K562 (cell line): ENCODE results near the gene MACROD2. TPM values are rescaled to one million over a fixed set of nuclear protein-coding genes. Genes with fewer than 3 reads are reported as not detected.

ENCODE experiments used
- ATAC-seq: fragments of 200-7000 bp; cut with Tn5 transposase; 3 replicates; pipeline ENCODE4 v1.9.1; 2020; ENCODE audit warnings: moderate library complexity
- BruUV-seq: library from RNA; stranded (reverse); fragments of 400-500 nt; replicated peaks from 2 replicates; lab custom pipeline; 2021; lab: Mats Ljungman, UMichigan
- CTCF ChIA-PET: fragments of 300-600 bp; formaldehyde crosslinking; extraction: SDS; loops from one replicate; lab custom pipeline; 2021; ENCODE audit warnings: low intra/inter-chr PET ratio; lab: Yijun Ruan, JAX
- POLR2A ChIA-PET: fragments of 300-600, 350-650 bp; sonication (Branson Sonifier 250); formaldehyde crosslinking; extraction: SDS; loops from one replicate; lab custom pipeline; 2021; ENCODE audit warnings: antibody characterized with exemption, inconsistent platforms; lab: Yijun Ruan, JAX
- DNase-seq, 4 experiments: peaks; one replicate each; pipeline versions ENCODE4 v3.0.0 to v3.0.0-alpha.2; 2011 to 2018; ENCODE audit warnings: low spot score in 3 of 4, mixed read lengths in 3 of 4; ENCODE audit errors: extremely low read depth in 1 of 4
- FAIRE-seq: peaks from 2 replicates; lab custom pipeline; 2011; peaks lifted over from hg19 to GRCh38; lab: Jason Lieb, UNC
- H2AFZ ChIP-seq: 2 replicates; pipeline ENCODE4 v1.6.0; 2011; ENCODE audit warnings: low read depth, low read length, control low read depth, inconsistent platforms
- H3K27ac ChIP-seq: fragments of 200-600 bp; 3 replicates; pipeline ENCODE4 v1.8.0; 2011; ENCODE audit warnings: low read depth, mild to moderate bottlenecking, control low read depth, inconsistent platforms, low read length, moderate library complexity, mixed read lengths; ENCODE audit errors: extremely low read depth
- H3K27me3 ChIP-seq, 2 experiments: fragments of 300-600 bp in 1 of 2; 2 replicates in 1 of 2; 3 replicates in 1 of 2; pipeline versions ENCODE4 v1.6.0 to v1.8.0; 2011; ENCODE audit warnings: inconsistent platforms in 2 of 2, low read length in 2 of 2, mild to moderate bottlenecking in 1 of 2, mixed read lengths in 1 of 2, moderate library complexity in 1 of 2; ENCODE audit not compliant: control insufficient read depth in 2 of 2, insufficient read depth in 2 of 2
- H3K36me3 ChIP-seq: fragments of 300-600 bp; 3 replicates; pipeline ENCODE4 v1.8.0; 2011; ENCODE audit warnings: mild to moderate bottlenecking, low read length, inconsistent platforms; ENCODE audit not compliant: control insufficient read depth, insufficient read depth
- H3K4me1 ChIP-seq, 2 experiments: fragments of 200-600 bp in 1 of 2; replicated peaks in 1 of 2; 2 replicates in 1 of 2; 3 replicates in 1 of 2; pipeline versions ENCODE4 v1.5.1 to v1.8.0; 2011; ENCODE audit warnings: inconsistent platforms in 2 of 2, low read length in 2 of 2, mild to moderate bottlenecking in 1 of 2, mixed read lengths in 1 of 2, moderate library complexity in 1 of 2; ENCODE audit not compliant: control insufficient read depth in 2 of 2, insufficient read depth in 2 of 2
- H3K4me2 ChIP-seq: 2 replicates; pipeline ENCODE4 v1.6.1; 2011; ENCODE audit warnings: low read length, control low read depth, inconsistent platforms, mixed read lengths; ENCODE audit not compliant: insufficient read depth
- H3K4me3 ChIP-seq: fragments of 200-600 bp; sonication (generic), shearing (Covaris generic); 2 replicates; pipeline ENCODE4 v1.5.1; 2016; ENCODE audit warnings: control low read depth, inconsistent platforms
- H3K79me2 ChIP-seq: fragments of 200-600 bp; 3 replicates; pipeline ENCODE4 v1.8.0; 2011; ENCODE audit warnings: low read length, inconsistent platforms; ENCODE audit not compliant: control insufficient read depth, insufficient read depth
- H3K9ac ChIP-seq, 2 experiments: 2 replicates each; pipeline versions ENCODE4 v1.6.0 to v1.6.1; 2011; ENCODE audit warnings: low read depth in 2 of 2, low read length in 2 of 2, control low read depth in 1 of 2, inconsistent platforms in 1 of 2, mild to moderate bottlenecking in 1 of 2, mixed read lengths in 1 of 2; ENCODE audit not compliant: insufficient read depth in 1 of 2
- H3K9me1 ChIP-seq: one replicate; pipeline ENCODE4 v1.6.0; 2011; ENCODE audit warnings: inconsistent platforms, mild to moderate bottlenecking, low read length, moderate library complexity; ENCODE audit not compliant: control insufficient read depth, insufficient read depth
- H3K9me3 ChIP-seq: replicated peaks from 2 replicates; pipeline ENCODE4 v1.5.1; 2011; ENCODE audit warnings: low read depth, low read length, inconsistent platforms; ENCODE audit not compliant: control insufficient read depth, insufficient read depth
- H4K20me1 ChIP-seq: replicated peaks from 2 replicates; pipeline ENCODE4 v1.6.1; 2011; ENCODE audit warnings: low read length, inconsistent platforms, mixed read lengths; ENCODE audit not compliant: control insufficient read depth, insufficient read depth
- HEY1 ChIP-seq: fragments of 250-450 bp; sonication (Bioruptor Pico); IDR thresholded peaks from 2 replicates; pipeline ENCODE4 v1.5.0; 2020; ENCODE audit warnings: mild to moderate bottlenecking, moderate library complexity, borderline replicate concordance
- HNRNPL ChIP-seq: fragments of 200-400 bp; formaldehyde crosslinking; IDR thresholded peaks from 2 replicates; pipeline ENCODE4 v1.6.1; 2017; ENCODE audit warnings: low read depth, mild to moderate bottlenecking, low read length
- HSF4 ChIP-seq: fragments of 250-450 bp; sonication (Bioruptor Pico); IDR thresholded peaks from 2 replicates; pipeline ENCODE4 v2.1.2; 2022; ENCODE audit warnings: mild to moderate bottlenecking, moderate library complexity, borderline replicate concordance
- NFYB ChIP-seq: IDR thresholded peaks from 2 replicates; pipeline ENCODE4 v1.6.1; 2011; ENCODE audit warnings: mild to moderate bottlenecking, moderate library complexity; ENCODE audit not compliant: insufficient read length; ENCODE audit errors: extremely low read depth
- NR2C1 ChIP-seq, 2 experiments: fragments of 450-650 bp; IDR thresholded peaks; 2 replicates each; pipeline ENCODE4 v1.6.1; 2017; ENCODE audit warnings: mild to moderate bottlenecking in 2 of 2, antibody characterized with exemption in 1 of 2, inconsistent platforms in 1 of 2, missing compliant biosample characterization in 1 of 2, missing genetic modification characterization in 1 of 2
- TCF7L2 ChIP-seq: fragments of 150-350 bp; IDR thresholded peaks from 2 replicates; pipeline ENCODE4 v1.6.1; 2016; ENCODE audit warnings: low read depth, mild to moderate bottlenecking, low read length, moderate library complexity
- YBX1 ChIP-seq: fragments of 450-650 bp; IDR thresholded peaks from 2 replicates; pipeline ENCODE4 v1.7.1; 2016; ENCODE audit warnings: mild to moderate bottlenecking
- ZNF175 ChIP-seq: fragments of 200-800 bp; sonication (Bioruptor generic); IDR thresholded peaks from 2 replicates; pipeline ENCODE4 v1.6.1; 2016; ENCODE audit warnings: low read depth, mild to moderate bottlenecking, missing genetic modification characterization, missing compliant biosample characterization
- WGBS: fragments of 100-300 bp; shearing (Covaris generic); methylation state at CpG from one replicate; pipeline ENCODE4 v1.1.6; 2016; ENCODE audit warnings: low coverage, mixed read lengths; ENCODE audit not compliant: insufficient coverage; ENCODE audit errors: missing lambda C conversion rate; 5-methylcytosine and 5-hydroxymethylcytosine counted together
- in situ Hi-C: fragments of 300-500 bp; cut with MboI; formaldehyde crosslinking; loops from 4 replicates; pipeline ENCODE4 v1.15.0; 2018; ENCODE audit warnings: inconsistent platforms, mixed read lengths
- intact Hi-C: fragments of 100-400 bp; cut with micrococcal nuclease; formaldehyde crosslinking; loops from 2 replicates; pipeline ENCODE4 v1.14.2; 2022
- polyA plus RNA-seq, 8 experiments: library from polyadenylated mRNA; depleted of rRNA in 4 of 8; stranded (reverse) in 5 of 8; unstranded in 3 of 8; fragments of >200 nt; fragmentation: Nextera tagmentation in 2 of 8; fragmentation: Illumina TruSeq in 1 of 8; extraction: Ambion mirVana in 2 of 8; extraction: Trizol in 1 of 8; gene quantifications; 2 replicates each; pipeline versions ENCODE4 v1.2.1 to v1.2.3, GENCODE V29; 2011 to 2014; ENCODE audit warnings: inconsistent platforms in 1 of 8, missing spikeins in 1 of 8
- total RNA-seq, 7 experiments: library from RNA; depleted of rRNA in 6 of 7; stranded (reverse); fragments of >200 nt in 6 of 7; fragmentation: Illumina TruSeq in 2 of 7; extraction: Trizol in 2 of 7; gene quantifications; 2 replicates each; pipeline versions ENCODE4 v1.2.1 to v1.2.3, GENCODE V29; 2011 to 2021; ENCODE audit warnings: low replicate concordance in 1 of 7
- TF ChIP-seq, protein P1 (sequence below): fragments of 250-450 bp; sonication (Bioruptor Pico); IDR thresholded peaks from 2 replicates; pipeline ENCODE4 v1.4.0; 2020; ENCODE audit warnings: mild to moderate bottlenecking, moderate library complexity
- TF ChIP-seq, protein P2 (sequence below): fragments of 450-650 bp; IDR thresholded peaks from 2 replicates; pipeline ENCODE4 v1.6.1; 2016; ENCODE audit warnings: borderline replicate concordance

The MACROD2 gene
- total and polyA plus RNA-seq, 9 of the 15 experiments (the other 6 are each of a cell fraction or from before 2014, with no cell fraction given), result not detected

- DNase-seq, result no peak
- H3K9me1 ChIP-seq, result no peaks in the 10 kb centered on the region
- H4K20me1 ChIP-seq, result no peaks in the 10 kb centered on the region
- CTCF ChIA-PET, result no interaction called here
- in situ Hi-C loops (no loop called here), intact Hi-C loops (no loop called here)
- no peak for TF ChIP-seq TCF7L2
- no peak for TF ChIP-seq NFYB
- TF ChIP-seq NR2C1 (IDR thresholded peaks at IDR 0.05), result no peak
- TF ChIP-seq NR2C1 (tag; IDR thresholded peaks at IDR 0.05), result no peak
- TF ChIP-seq HNRNPL, result no peak
- POLR2A ChIA-PET, result no interaction called here
- H3K27me3 ChIP-seq, result no peaks in the 10 kb centered on the region
- ATAC-seq, result no peak
- H2AFZ ChIP-seq, result no peak overlapping the region
- no peak overlapping the region for H3K4me3 ChIP-seq
- H3K27ac ChIP-seq, result no peak overlapping the region
- no TSS peak for BruUV-seq
- H3K79me2 ChIP-seq, result no peaks in the 10 kb centered on the region
- 0% methylated on average over 2 of the region's 3 CpGs for WGBS
- no peaks in the 10 kb centered on the region for H3K36me3 ChIP-seq
- no peak overlapping the region for H3K4me2 ChIP-seq
- no peak for FAIRE-seq
- H3K9me3 ChIP-seq, result no peaks in the 10 kb centered on the region
- no peaks in the 10 kb centered on the region for H3K4me1 ChIP-seq
- H3K9ac ChIP-seq, result no peak overlapping the region
These were observed 882.1 kb downstream of the MACROD2 start for GRCh38 chr20:14877301-14878028.

DNA sequence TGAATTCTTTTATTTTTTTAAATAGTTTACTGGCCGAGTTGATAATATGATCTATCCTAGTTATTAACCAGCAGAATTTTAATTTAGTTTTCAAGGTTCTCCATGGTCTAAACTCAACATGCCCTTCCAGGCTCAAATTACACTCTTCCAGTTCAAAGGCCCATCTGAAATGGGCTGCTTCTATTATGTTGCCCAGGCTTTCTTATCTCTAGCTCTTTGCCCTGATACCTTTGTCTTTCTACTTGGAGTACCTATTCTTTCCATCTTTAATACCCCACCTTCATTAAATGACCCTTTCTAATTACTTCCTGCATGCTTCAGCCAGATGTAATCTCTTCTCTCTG, 883.3 kb downstream of the MACROD2 start:
- H3K9ac ChIP-seq, result no peak overlapping the region
- no peaks in the 10 kb centered on the region for H4K20me1 ChIP-seq
- no peaks in the 10 kb centered on the region for H3K9me3 ChIP-seq
- CTCF ChIA-PET, result no interaction called here
- H3K4me2 ChIP-seq, result no peak overlapping the region
- H3K27ac ChIP-seq, result no peak overlapping the region
- WGBS, result 0% methylated on average over 1 of the region's 1 CpG
- intact Hi-C loops, result no loop called here
- FAIRE-seq (no peak), ATAC-seq (no peak), DNase-seq (no peak)
- in situ Hi-C loops, result no loop called here
- no peak overlapping the region for H2AFZ ChIP-seq
- no peaks in the 10 kb centered on the region for H3K4me1 ChIP-seq
- POLR2A ChIA-PET, result no interaction called here
- no peak overlapping the region for H3K4me3 ChIP-seq
- H3K27me3 ChIP-seq, result no peaks in the 10 kb centered on the region
- no peaks in the 10 kb centered on the region for H3K79me2 ChIP-seq
- BruUV-seq, result no TSS peak
- H3K9me1 ChIP-seq, result no peaks in the 10 kb centered on the region
- no peaks in the 10 kb centered on the region for H3K36me3 ChIP-seq
- no peak for TF ChIP-seq HSF4 (CRISPR knock-in tag)
- TF ChIP-seq YBX1, result no peak
- TF ChIP-seq, protein P1, sequence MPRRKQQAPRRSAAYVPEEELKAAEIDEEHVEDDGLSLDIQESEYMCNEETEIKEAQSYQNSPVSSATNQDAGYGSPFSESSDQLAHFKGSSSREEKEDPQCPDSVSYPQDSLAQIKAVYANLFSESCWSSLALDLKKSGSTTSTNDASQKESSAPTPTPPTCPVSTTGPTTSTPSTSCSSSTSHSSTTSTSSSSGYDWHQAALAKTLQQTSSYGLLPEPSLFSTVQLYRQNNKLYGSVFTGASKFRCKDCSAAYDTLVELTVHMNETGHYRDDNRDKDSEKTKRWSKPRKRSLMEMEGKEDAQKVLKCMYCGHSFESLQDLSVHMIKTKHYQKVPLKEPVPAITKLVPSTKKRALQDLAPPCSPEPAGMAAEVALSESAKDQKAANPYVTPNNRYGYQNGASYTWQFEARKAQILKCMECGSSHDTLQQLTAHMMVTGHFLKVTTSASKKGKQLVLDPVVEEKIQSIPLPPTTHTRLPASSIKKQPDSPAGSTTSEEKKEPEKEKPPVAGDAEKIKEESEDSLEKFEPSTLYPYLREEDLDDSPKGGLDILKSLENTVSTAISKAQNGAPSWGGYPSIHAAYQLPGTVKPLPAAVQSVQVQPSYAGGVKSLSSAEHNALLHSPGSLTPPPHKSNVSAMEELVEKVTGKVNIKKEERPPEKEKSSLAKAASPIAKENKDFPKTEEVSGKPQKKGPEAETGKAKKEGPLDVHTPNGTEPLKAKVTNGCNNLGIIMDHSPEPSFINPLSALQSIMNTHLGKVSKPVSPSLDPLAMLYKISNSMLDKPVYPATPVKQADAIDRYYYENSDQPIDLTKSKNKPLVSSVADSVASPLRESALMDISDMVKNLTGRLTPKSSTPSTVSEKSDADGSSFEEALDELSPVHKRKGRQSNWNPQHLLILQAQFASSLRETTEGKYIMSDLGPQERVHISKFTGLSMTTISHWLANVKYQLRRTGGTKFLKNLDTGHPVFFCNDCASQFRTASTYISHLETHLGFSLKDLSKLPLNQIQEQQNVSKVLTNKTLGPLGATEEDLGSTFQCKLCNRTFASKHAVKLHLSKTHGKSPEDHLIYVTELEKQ, result no peak
- no peak for TF ChIP-seq ZNF175
- TF ChIP-seq HEY1 (CRISPR knock-in tag), result no peak
- TF ChIP-seq, protein P2, sequence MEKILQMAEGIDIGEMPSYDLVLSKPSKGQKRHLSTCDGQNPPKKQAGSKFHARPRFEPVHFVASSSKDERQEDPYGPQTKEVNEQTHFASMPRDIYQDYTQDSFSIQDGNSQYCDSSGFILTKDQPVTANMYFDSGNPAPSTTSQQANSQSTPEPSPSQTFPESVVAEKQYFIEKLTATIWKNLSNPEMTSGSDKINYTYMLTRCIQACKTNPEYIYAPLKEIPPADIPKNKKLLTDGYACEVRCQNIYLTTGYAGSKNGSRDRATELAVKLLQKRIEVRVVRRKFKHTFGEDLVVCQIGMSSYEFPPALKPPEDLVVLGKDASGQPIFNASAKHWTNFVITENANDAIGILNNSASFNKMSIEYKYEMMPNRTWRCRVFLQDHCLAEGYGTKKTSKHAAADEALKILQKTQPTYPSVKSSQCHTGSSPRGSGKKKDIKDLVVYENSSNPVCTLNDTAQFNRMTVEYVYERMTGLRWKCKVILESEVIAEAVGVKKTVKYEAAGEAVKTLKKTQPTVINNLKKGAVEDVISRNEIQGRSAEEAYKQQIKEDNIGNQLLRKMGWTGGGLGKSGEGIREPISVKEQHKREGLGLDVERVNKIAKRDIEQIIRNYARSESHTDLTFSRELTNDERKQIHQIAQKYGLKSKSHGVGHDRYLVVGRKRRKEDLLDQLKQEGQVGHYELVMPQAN, result no peak
